Measurements from ENCODE around the gene VPS54.

GRCh38 chr2:63942788-63943187 lies 76.4 kb downstream of the VPS54 start:
- TF ChIP-seq, protein P1, sequence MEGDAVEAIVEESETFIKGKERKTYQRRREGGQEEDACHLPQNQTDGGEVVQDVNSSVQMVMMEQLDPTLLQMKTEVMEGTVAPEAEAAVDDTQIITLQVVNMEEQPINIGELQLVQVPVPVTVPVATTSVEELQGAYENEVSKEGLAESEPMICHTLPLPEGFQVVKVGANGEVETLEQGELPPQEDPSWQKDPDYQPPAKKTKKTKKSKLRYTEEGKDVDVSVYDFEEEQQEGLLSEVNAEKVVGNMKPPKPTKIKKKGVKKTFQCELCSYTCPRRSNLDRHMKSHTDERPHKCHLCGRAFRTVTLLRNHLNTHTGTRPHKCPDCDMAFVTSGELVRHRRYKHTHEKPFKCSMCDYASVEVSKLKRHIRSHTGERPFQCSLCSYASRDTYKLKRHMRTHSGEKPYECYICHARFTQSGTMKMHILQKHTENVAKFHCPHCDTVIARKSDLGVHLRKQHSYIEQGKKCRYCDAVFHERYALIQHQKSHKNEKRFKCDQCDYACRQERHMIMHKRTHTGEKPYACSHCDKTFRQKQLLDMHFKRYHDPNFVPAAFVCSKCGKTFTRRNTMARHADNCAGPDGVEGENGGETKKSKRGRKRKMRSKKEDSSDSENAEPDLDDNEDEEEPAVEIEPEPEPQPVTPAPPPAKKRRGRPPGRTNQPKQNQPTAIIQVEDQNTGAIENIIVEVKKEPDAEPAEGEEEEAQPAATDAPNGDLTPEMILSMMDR (IDR thresholded peaks at IDR 0.05): no peak
- no peak for TF ChIP-seq POLR2A (IDR thresholded peaks at IDR 0.05)
- TF ChIP-seq POLR2AphosphoS5 (IDR thresholded peaks at IDR 0.05): no peak

All from gastroesophageal sphincter (tissue), 3 donors.